KMS-11 (cell line): ENCODE results near the gene SRPK3.
"Not testable (repeated sequence)": the region's sequence is repeated elsewhere in the genome, so short reads cannot be mapped to it uniquely, and the experiment has no call there.

Experiments used
- H2AFZ ChIP-seq: fragments of 200-600 bp; sonication (generic); 2 replicates; pipeline ENCODE4 v1.6.1; 2016; ENCODE audit warnings: antibody characterized with exemption, mixed run types, low read depth
- H3K27ac ChIP-seq: fragments of 200-600 bp; sonication (generic); 2 replicates; pipeline ENCODE4 v1.6.1; 2016; ENCODE audit warnings: mild to moderate bottlenecking, mixed run types
- H3K27me3 ChIP-seq: fragments of 200-600 bp; sonication (generic); 2 replicates; pipeline ENCODE4 v1.6.1; 2017; ENCODE audit warnings: mild to moderate bottlenecking, low read depth, mixed run types, moderate library complexity; ENCODE audit not compliant: insufficient read depth
- H3K36me3 ChIP-seq: fragments of 200-600 bp; sonication (generic); 2 replicates; pipeline ENCODE4 v1.6.1; 2017; ENCODE audit warnings: mild to moderate bottlenecking, mixed run types; ENCODE audit not compliant: insufficient read depth
- H3K4me1 ChIP-seq: fragments of 200-600 bp; sonication (generic); 2 replicates; pipeline ENCODE4 v1.6.1; 2016; ENCODE audit warnings: mild to moderate bottlenecking, low read depth, mixed run types; ENCODE audit not compliant: poor library complexity, severe bottlenecking
- H3K4me2 ChIP-seq: fragments of 200-600 bp; sonication (generic); 2 replicates; pipeline ENCODE4 v1.7.0; 2016; ENCODE audit warnings: mild to moderate bottlenecking, mixed run types
- H3K4me3 ChIP-seq: fragments of 200-600 bp; sonication (generic); IDR thresholded peaks from 2 replicates; pipeline ENCODE4 v1.6.1; 2017; ENCODE audit warnings: low read depth, low read length, mixed read lengths; ENCODE audit not compliant: insufficient read depth
- H3K79me2 ChIP-seq: fragments of 200-600 bp; sonication (generic); 2 replicates; pipeline ENCODE4 v1.6.1; 2016; ENCODE audit warnings: low read depth, mixed run types; ENCODE audit not compliant: insufficient read depth
- H3K9ac ChIP-seq: fragments of 200-600 bp; sonication (generic); 2 replicates; pipeline ENCODE4 v1.6.1; 2016; ENCODE audit warnings: mild to moderate bottlenecking, mixed run types
- H4K20me1 ChIP-seq: fragments of 200-600 bp; sonication (generic); 2 replicates; pipeline ENCODE4 v1.6.1; 2016; ENCODE audit warnings: mild to moderate bottlenecking, mixed run types; ENCODE audit not compliant: insufficient read depth
- CTCF ChIP-seq: fragments of 200-600 bp; sonication (generic); conservative IDR thresholded peaks from 2 replicates; pipeline ENCODE4 v1.6.1; 2017; ENCODE audit warnings: low read depth, mild to moderate bottlenecking, antibody characterized with exemption, low read length, moderate library complexity, mixed read lengths

The SRPK3 gene

GRCh38 chrX:153741446-153741845 is 39.4 kb upstream of the SRPK3 start:
- no peak overlapping the region for H2AFZ ChIP-seq
- H3K4me2 ChIP-seq, result no peak overlapping the region
- H3K4me1 ChIP-seq, result no peaks in the 10 kb centered on the region

GRCh38 chrX:153742111-153742510 is 38.7 kb upstream of the SRPK3 start:
- H3K4me3 ChIP-seq, H2AFZ ChIP-seq, H3K4me2 ChIP-seq, H3K27me3 ChIP-seq, H3K9ac ChIP-seq, H4K20me1 ChIP-seq, H3K4me1 ChIP-seq, H3K27ac ChIP-seq, H3K36me3 ChIP-seq, H3K79me2 ChIP-seq: not testable (repeated sequence)

More at GRCh38 chrX:153741446-153741845, 39.4 kb upstream of the SRPK3 start:
- no peak overlapping the region for H3K27ac ChIP-seq
- H3K36me3 ChIP-seq, result no peaks in the 10 kb centered on the region
- H3K9ac ChIP-seq, result no peak overlapping the region
- H3K79me2 ChIP-seq, result no peaks in the 10 kb centered on the region
- no peaks in the 10 kb centered on the region for H3K27me3 ChIP-seq
- no peak overlapping the region for H3K4me3 ChIP-seq
- no peaks in the 10 kb centered on the region for H4K20me1 ChIP-seq
- no peak for TF ChIP-seq CTCF

GRCh38 chrX:153742796-153743467 is 37.9 kb upstream of the SRPK3 start:
- not testable (repeated sequence) for H3K27me3 ChIP-seq, H4K20me1 ChIP-seq, H3K9ac ChIP-seq, H3K4me1 ChIP-seq, H3K4me2 ChIP-seq, H3K79me2 ChIP-seq, H3K4me3 ChIP-seq, H2AFZ ChIP-seq, H3K36me3 ChIP-seq, H3K27ac ChIP-seq

GRCh38 chrX:153743468-153744209 is 37.2 kb upstream of the SRPK3 start:
- not testable (repeated sequence) for H3K9ac ChIP-seq, H3K27me3 ChIP-seq, H3K36me3 ChIP-seq, H4K20me1 ChIP-seq, H3K4me3 ChIP-seq, H3K4me2 ChIP-seq, H2AFZ ChIP-seq, H3K79me2 ChIP-seq, H3K4me1 ChIP-seq, H3K27ac ChIP-seq

GRCh38 chrX:153744210-153745066 is 36.4 kb upstream of the SRPK3 start:
- no peaks in the 10 kb centered on the region for H4K20me1 ChIP-seq
- H3K4me3 ChIP-seq, result no peak overlapping the region
- no peaks in the 10 kb centered on the region for H3K79me2 ChIP-seq
- H3K27ac ChIP-seq, result no peak overlapping the region
- no peaks in the 10 kb centered on the region for H3K36me3 ChIP-seq
- no peak overlapping the region for H3K9ac ChIP-seq
- no peaks in the 10 kb centered on the region for H3K27me3 ChIP-seq
- no peak overlapping the region for H3K4me2 ChIP-seq
- no peak for TF ChIP-seq CTCF
- H3K4me1 ChIP-seq, result no peaks in the 10 kb centered on the region
- no peak overlapping the region for H2AFZ ChIP-seq

- not testable (repeated sequence) for H4K20me1 ChIP-seq, H3K27ac ChIP-seq, H3K36me3 ChIP-seq, H3K4me1 ChIP-seq, H3K4me3 ChIP-seq, H3K27me3 ChIP-seq, H3K9ac ChIP-seq, H3K4me2 ChIP-seq, H2AFZ ChIP-seq, H3K79me2 ChIP-seq
These were observed 35.8 kb upstream of the SRPK3 start for GRCh38 chrX:153745067-153745433.
